Measurements from ENCODE around the gene LRRC46.

Gene LRRC46

DNA sequence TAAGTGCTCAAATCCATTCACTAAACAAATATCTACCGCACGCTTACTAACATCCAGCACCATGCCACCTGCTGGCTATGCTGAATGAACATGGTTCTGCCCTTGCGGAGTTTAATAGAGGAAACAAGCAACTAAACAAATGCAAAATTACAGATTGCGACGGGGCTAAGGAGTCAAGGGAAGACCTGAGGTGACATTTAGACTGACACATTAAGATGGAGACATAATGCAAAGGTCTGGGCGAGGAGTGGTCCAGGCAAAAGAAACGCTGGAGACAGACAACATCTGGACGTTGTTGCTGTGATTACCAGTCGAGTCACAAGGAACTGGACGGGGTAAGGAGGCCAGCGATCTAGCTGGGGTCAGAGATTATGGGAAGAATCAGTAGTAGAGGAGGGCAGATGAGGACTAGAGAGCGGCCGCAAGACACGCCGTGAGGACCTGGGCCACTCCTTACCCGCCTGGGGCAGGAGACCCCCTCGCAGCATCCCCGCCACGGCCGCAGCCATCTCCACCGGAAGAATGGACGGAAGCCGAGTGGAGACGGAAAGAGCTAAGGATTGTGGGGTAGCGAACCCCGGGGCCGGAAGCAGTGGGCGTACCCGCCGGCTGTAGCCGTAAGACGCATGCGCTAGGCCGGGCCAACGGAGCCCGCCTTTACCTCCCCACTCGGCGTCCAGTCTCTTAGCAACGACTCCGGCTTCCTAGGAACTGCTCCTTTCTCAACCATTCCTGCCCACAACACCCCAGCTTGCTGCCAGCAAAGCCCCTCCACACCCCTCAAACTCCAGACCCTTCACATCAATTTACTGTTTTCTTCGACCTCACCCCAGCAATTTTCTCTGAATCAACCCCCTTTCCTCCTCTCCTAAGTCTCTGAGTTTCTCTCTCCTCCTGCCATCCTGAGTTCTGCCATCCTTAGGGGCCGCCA is at the start of gene LRRC46, which contains the start of gene MRPL10:
Gene LRRC46 (plus strand): TSS at position 668 of the 931 bp plus-strand sequence. CDS start 320 bp downstream, outside the sequence.
Gene MRPL10 (minus strand): TSS at position 539 of the 931 bp plus-strand sequence. CDS start 30 bp downstream, at position 509.
- peak; percentile 94 to 95 for DNase-seq

- DNase-seq, result peak; percentile 17 to 29
These were observed 45.8 kb upstream of the LRRC46 start for GRCh38 chr17:47785538-47786123.

- DNase-seq, result peak; percentile 65 to 72
These were observed 41.6 kb upstream of the LRRC46 start for GRCh38 chr17:47789611-47790561.

DNA sequence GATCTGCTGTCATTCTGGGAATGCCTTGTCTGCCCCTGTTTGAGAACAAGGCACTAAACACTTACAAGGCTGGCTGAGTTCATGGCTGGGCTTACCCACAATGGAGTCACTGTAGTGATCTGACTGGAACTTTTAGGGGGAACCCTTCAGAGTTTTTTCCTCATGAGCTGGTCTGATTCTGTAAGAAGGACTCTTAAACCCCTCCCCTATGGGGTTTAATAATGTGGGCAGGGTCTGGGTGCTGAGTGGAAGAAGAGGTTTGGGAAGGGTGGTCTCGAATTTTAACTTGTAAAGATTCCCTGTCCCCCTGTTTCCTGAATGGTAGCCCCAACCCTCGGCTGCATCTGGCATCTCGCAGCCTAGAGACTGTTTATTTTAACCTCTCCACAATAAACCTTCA is 40.4 kb upstream of the LRRC46 start:
- no peak for DNase-seq

DNA sequence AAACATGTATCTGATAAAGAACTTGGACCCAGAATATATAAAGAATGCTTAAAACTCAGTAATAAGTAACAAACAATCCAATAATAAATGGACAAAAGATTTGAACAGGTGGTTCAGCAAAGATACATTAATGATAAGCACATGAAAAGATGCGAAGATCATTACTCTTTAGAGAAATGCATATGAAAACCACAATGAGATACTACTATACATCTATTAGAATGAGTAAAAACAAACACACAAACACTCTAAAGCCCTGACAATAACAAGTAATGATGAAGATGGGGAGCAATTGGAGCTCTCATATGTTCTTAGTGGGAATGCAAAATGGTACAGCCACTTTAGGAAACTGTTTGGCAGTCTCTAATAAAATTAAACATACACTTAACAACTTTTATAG is 39.0 kb upstream of the LRRC46 start:
- no peak for DNase-seq

GRCh38 chr17:47792979-47793378 is 38.5 kb upstream of the LRRC46 start:
- no peak for DNase-seq

GRCh38 chr17:47797797-47798196 is 33.7 kb upstream of the LRRC46 start:
- DNase-seq, result no peak

- no peak for DNase-seq
These were observed 30.8 kb upstream of the LRRC46 start for GRCh38 chr17:47800686-47801085.

DNA sequence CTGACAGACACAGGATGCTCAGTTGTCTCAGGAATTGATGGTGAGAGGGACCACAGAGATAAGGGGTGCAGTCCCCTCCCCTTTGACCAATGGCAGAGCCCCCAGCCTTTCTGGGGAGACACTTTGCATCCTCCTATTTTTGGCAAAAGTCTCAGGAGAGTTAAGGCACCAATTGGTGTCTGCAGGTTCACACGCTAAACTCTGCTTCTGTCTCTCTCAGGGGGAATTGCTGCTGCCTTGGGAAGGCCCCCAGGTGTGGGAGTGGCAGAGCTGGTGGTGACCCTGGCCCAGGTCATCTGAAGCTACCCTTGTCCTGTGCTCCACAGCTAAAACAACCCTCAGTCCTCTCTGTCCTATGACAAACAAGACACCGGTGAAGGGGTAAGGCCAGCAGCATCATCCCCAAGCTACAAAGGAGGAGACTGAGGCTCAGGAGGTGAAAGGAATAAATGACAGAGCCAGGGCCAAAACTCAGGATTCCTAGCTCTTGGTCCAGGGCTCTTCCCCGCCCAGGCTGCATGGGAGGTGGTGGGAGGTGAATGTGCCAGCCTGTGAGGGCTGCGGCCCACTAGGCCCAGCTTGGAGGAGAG is 30.2 kb upstream of the LRRC46 start:
- DNase-seq, result no peak

- DNase-seq, result no peak
These were observed 29.6 kb upstream of the LRRC46 start for GRCh38 chr17:47801906-47802305.

DNA sequence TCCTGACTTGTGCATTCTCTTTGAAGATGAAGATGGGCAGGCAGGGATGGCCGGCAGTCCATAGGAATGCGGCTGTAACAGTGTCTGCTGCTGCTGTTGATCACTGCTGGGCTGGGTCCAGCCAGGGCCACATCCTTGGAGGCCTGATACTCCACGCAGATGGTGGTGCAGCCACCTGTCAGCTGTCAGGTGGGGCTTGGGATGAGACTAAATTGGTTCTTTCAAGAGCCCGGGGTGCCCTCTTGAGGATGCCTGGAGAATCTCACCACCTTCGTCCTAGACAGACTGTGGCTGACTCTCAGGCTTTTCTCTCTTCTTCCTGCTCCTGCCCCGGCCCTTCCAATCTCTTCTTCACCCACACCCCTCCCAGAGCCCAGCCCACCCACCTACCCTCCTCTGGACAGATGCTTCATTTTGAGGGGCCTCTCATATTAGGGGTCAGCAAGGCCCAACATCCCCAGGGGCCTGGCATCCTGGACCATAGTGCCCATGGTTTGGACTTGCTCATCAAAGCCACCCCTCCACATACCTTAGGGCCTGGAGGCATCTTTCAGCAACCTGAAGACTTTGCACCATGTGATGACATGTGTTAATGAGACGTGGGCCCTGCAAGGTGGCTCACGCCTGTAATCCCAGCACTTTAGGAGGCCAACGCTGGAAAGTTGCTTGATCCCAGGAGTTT is 29.0 kb upstream of the LRRC46 start:
- peak; percentile 64 to 69 for DNase-seq

DNA sequence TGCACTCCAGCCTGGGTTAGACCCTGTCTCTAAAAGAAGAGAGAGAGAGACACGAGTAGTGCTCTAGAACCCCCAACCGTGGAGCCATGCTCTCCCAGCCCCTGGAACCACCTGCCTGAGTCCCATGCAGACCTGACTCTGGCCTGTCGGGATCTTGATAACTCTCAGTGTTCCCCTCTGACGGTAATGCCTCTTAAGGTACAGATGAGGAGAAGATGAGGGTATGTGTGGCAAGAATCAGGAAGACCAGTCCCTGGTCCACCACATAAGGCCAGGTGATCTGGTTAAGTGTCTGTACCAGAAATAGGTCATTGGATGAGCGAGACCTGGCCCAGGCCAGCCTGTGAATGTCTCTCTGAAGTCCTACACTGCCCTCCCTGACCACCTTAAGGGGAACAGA is 28.3 kb upstream of the LRRC46 start:
- no peak for DNase-seq

DNA sequence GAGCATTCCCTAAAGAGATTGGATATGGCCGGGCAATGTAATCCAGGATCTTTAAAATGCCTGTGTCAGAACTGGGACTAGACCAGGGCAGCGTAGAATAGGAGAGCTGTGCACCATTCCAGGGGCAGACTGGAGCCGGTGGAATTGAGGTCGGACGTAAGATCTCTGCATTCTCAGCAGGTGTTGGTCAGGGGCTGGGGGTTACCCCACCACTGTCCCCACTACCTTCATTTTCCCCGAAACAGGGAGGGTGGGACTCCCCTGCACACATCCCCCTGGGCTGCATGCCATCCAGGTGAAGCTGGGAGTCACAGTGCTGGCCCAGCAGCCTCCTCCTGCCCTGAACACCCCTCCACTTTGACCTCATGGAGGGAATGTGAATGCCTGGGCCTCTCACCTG is 27.7 kb upstream of the LRRC46 start:
- no peak for DNase-seq

- no peak for DNase-seq
These were observed 27.0 kb upstream of the LRRC46 start for GRCh38 chr17:47804461-47804860.

- DNase-seq, result no peak
These were observed 25.2 kb upstream of the LRRC46 start for GRCh38 chr17:47806026-47806912.

DNA sequence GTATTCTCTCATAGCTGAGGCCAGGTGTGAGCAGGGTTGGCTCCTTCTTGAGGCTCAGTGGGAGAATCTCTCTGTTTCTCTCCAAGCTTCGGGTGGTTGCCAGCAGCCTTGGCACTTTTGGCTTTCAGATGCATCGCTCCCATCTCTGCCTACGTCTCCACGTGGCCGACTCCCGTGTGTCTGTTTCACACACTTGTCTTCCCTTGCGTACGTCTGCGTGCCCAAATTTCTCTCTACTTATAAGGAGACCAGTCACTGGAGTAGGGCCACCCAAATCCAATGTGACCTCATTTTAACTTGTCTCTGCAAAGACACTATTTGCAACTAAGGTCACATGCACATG is 24.6 kb upstream of the LRRC46 start:
- no peak for DNase-seq

DNA sequence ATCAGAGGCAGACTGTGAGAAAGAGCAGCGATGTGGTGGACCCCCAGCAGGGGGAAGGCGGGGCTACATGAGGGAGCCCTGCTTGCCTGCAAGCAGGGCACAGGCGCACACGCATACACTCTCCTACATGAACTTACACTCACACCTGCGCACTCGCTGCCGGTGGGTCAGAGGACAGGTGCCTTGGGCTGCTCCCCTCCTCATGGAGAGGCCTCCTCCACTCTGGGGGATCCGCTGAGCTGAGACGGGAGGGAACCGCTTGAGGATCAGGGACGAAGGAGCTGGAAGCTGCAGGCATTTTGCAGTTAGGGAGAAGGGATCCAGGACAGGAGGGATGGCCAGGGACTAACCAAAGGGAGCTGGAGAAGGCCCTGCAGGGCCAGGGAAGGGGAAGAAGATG is 24.0 kb upstream of the LRRC46 start:
- DNase-seq, result no peak

DNA sequence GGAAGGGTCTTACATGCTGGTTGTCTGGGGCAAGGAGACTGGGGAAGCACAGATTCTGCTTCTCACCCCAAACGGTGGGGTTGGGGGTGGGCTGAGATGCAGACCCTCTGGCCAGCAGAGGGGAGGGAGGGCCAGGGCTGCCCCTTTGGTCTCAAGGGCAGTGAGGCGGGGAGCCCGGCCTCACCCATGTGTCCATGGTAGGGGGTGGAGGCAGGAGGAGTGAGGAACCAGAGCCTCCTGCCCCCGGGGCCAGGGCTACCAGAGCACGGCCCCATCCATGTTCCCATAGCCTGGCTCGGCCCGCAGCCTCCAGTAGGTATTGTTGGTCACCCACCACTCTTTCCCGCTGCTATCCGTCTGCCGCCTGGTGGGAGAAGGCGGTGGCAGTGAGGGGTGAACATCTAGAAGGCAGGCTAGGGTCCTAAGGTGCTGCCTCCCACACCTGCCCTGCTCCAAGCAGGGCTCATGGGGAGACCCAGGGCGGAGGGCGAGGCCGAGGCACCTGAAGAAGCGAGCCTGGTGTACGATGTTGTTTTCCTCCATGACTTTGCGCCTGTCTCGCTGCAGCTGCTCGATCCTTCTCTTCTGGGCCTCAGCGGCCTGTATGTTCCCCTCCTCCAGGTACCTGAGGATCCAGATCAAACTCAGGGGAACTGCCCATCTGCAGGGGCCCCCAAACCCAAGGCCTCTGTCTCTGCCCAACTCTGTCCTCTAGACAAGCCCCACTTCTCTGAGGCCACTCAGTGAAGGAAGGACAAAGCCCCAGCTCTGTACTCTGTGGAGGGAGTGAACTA is 23.2 kb upstream of the LRRC46 start:
- DNase-seq, result no peak

DNA sequence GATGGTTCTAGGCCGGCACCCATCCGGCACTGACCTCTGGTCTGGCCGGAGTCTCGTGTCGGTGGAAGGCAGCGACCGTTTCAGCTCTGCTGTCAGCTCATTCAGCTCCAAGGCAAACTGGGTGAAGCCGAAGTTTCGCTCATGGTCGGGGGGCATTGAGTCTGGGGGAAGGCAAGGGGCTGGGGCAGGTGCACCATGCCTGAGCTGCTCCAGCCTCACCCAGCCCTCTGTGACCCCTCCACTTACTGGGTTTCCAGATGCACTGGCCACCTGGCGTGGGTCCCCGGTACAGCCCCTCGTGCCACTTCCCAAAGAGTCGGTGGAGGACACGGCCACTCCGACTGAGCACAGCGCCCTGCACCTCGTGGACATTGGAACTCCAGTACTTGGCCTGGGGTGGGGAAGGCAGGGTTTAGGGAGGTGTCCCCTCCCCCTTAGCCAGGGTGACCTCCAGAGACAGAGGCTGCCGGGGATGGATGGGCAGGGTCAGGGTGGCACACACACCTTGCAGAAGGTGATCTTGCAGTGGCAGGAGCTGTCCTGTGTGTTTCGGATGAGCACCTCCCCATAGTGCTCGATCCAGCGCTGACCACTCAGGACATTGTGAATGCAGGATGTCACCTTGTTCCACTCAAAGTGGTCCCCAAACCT is 22.5 kb upstream of the LRRC46 start:
- DNase-seq, result no peak
